B cell (primary cell): ENCODE results near the gene WDR82. TPM values are rescaled to one million over a fixed set of nuclear protein-coding genes. Genes with fewer than 3 reads are reported as not detected.

Experiments
- ATAC-seq: fragments of 200-7000 bp; cut with Tn5 transposase; one replicate; pipeline ENCODE4 v1.10.0; 2021; ENCODE audit warnings: low read depth, mild to moderate bottlenecking, moderate number of reproducible peaks, moderate library complexity
- CTCF ChIA-PET: fragments of 350-600 bp; sonication (Branson Sonifier 250); formaldehyde crosslinking; loops from one replicate; lab custom pipeline; 2021; ENCODE audit warnings: antibody characterized with exemption, inconsistent platforms; lab: Charles Lee
- POLR2A ChIA-PET: fragments of 350-600 bp; sonication (Branson Sonifier 250); formaldehyde crosslinking; loops from one replicate; lab custom pipeline; 2021; ENCODE audit warnings: antibody characterized with exemption; lab: Charles Lee
- DNase-seq: peaks from one replicate; pipeline ENCODE4 v3.0.0; 2013
- H2AFZ ChIP-seq: 2 replicates; pipeline ENCODE4 v1.6.1; 2012; ENCODE audit warnings: mild to moderate bottlenecking, low read depth, low read length; ENCODE audit not compliant: insufficient read depth, poor library complexity, severe bottlenecking
- H3K27ac ChIP-seq, 2 donors: 1 replicate in 1 of 2; 2 replicates in 1 of 2; pipeline ENCODE4 v1.5.1; 2012 to 2013; ENCODE audit warnings: low read length in 2 of 2, mild to moderate bottlenecking in 2 of 2, moderate library complexity in 1 of 2
- H3K27me3 ChIP-seq, 4 experiments: fragments of 200-600 bp in 1 of 4; sonication (generic) in 1 of 4; replicated peaks in 1 of 4; 1 replicate in 2 of 4; 2 replicates in 2 of 4; pipeline versions ENCODE4 v1.6.1 to v1.7.0; 2013 to 2016; ENCODE audit warnings: low read length in 3 of 4, mild to moderate bottlenecking in 2 of 4, mixed read lengths in 1 of 4, moderate library complexity in 1 of 4; ENCODE audit not compliant: insufficient read depth in 4 of 4, control insufficient read depth in 3 of 4; ENCODE audit errors: control extremely low read depth in 1 of 4
- H3K36me3 ChIP-seq, 2 experiments: replicated peaks in 1 of 2; 1 replicate in 1 of 2; 2 replicates in 1 of 2; pipeline versions ENCODE4 v1.6.1 to v1.7.1; 2013; ENCODE audit warnings: low read length in 1 of 2; ENCODE audit not compliant: insufficient read depth in 2 of 2, control insufficient read depth in 1 of 2; ENCODE audit errors: control extremely low read depth in 1 of 2, extremely low read depth in 1 of 2
- H3K4me1 ChIP-seq, 2 donors: fragments of 200-600 bp in 1 of 2; sonication (generic) in 1 of 2; 1 replicate in 1 of 2; 2 replicates in 1 of 2; pipeline versions ENCODE4 v1.5.1 to v1.6.1; 2013 to 2017; ENCODE audit warnings: low read length in 2 of 2; ENCODE audit not compliant: control insufficient read depth in 2 of 2, insufficient read depth in 2 of 2
- H3K4me2 ChIP-seq: replicated peaks from 2 replicates; pipeline ENCODE3; 2012; ENCODE audit warnings: mild to moderate bottlenecking, low read depth, low read length; ENCODE audit not compliant: poor library complexity, severe bottlenecking
- H3K4me3 ChIP-seq, 5 experiments: fragments of 200-600 bp in 1 of 5; sonication (generic) in 1 of 5; 1 replicate in 3 of 5; 2 replicates in 2 of 5; pipeline versions ENCODE4 v1.5.1 to v1.7.0; 2011 to 2016; ENCODE audit warnings: low read length in 4 of 5, mild to moderate bottlenecking in 4 of 5, low read depth in 2 of 5, control low read depth in 1 of 5, moderate library complexity in 1 of 5; ENCODE audit not compliant: insufficient read depth in 1 of 5; ENCODE audit errors: control extremely low read depth in 1 of 5, extremely low read depth in 1 of 5
- H3K79me2 ChIP-seq: fragments of 200-600 bp; sonication (generic); one replicate; pipeline ENCODE4 v1.6.0; 2016; ENCODE audit warnings: low read length; ENCODE audit not compliant: control insufficient read depth, insufficient read depth
- H3K9ac ChIP-seq: fragments of 200-600 bp; sonication (generic); 2 replicates; pipeline ENCODE4 v1.6.1; 2017; ENCODE audit warnings: mild to moderate bottlenecking, low read length, moderate library complexity
- H3K9me3 ChIP-seq, 3 donors: one replicate each; pipeline versions ENCODE4 v1.6.1 to v1.7.1; 2013; ENCODE audit warnings: low read length in 2 of 3; ENCODE audit not compliant: control insufficient read depth in 2 of 3, insufficient read depth in 1 of 3; ENCODE audit errors: control extremely low read depth in 1 of 3
- H4K20me1 ChIP-seq: 2 replicates; pipeline ENCODE4 v1.6.0; 2012; ENCODE audit warnings: mild to moderate bottlenecking, low read length; ENCODE audit not compliant: insufficient read depth, control insufficient read depth, poor library complexity, severe bottlenecking
- H3K27ac Mint-ChIP-seq: one replicate; pipeline ENCODE4 v1.8.0; 2021; ENCODE audit warnings: mixed read lengths
- H3K27me3 Mint-ChIP-seq: one replicate; pipeline ENCODE4 v1.8.0; 2021; ENCODE audit warnings: mixed read lengths
- H3K4me1 Mint-ChIP-seq: one replicate; pipeline ENCODE4 v1.8.0; 2021; ENCODE audit warnings: mixed read lengths
- H3K4me3 Mint-ChIP-seq: one replicate; pipeline ENCODE4 v1.8.0; 2021; ENCODE audit warnings: mixed read lengths
- H3K9me3 Mint-ChIP-seq: one replicate; pipeline ENCODE4 v1.8.0; 2022; ENCODE audit warnings: mixed read lengths; ENCODE audit not compliant: insufficient read depth
- EZH2 ChIP-seq: IDR thresholded peaks from 2 replicates; pipeline ENCODE4 v1.6.1; 2012; ENCODE audit warnings: borderline replicate concordance, low read depth, mild to moderate bottlenecking, moderate library complexity, low read length; ENCODE audit not compliant: insufficient read depth, poor library complexity, severe bottlenecking
- WGBS: methylation state at CpG from one replicate; pipeline ENCODE4 v1.1.5; 2013; ENCODE audit warnings: missing lambda C conversion rate; ENCODE audit not compliant: insufficient coverage; 5-methylcytosine and 5-hydroxymethylcytosine counted together
- intact Hi-C: fragments of 100-400 bp; cut with micrococcal nuclease; formaldehyde crosslinking; loops from one replicate; pipeline ENCODE4 v1.10.0; 2022
- polyA plus RNA-seq: library from polyadenylated mRNA; depleted of rRNA; stranded (reverse); fragments of >200 nt; gene quantifications from 2 replicates; pipeline ENCODE4 v1.2.3, GENCODE V29; 2012
- total RNA-seq, 2 donors: library from RNA; stranded (reverse); fragments of 120-200 nt in 1 of 2; gene quantifications; 1 replicate in 1 of 2; 2 replicates in 1 of 2; pipeline versions ENCODE4 v1.2.3 to v1.2.4, GENCODE V29; 2013 to 2022
- TF ChIP-seq, protein P1 (sequence below): fragments of 200-600 bp; IDR thresholded peaks from one replicate; pipeline ENCODE4 v1.8.0; 2022; ENCODE audit warnings: antibody characterized with exemption, mild to moderate bottlenecking

Gene WDR82
- total and polyA plus RNA-seq, 2 donors (not counting 1 experiment from before 2014, with no cell fraction given) = 27.8 to 101 TPM

DNA sequence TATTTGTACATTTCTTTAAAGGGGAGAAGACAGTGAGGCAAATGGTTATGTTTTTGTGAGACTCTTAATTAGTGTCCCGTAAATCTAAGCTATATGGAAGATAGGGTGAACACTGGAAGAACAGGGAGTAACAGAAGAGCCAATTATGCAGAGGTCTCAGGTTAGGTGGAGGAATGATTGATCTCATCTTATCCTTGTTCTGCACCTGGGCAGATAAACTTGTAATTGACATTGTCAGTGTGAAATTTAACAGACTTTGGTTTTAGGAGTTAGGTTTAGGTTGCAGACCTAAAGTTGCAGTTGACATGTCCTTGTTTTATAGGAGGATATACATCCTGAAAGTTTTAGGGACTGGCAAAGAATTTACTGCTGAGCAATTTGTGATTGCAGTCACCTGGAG is 36.4 kb downstream of the WDR82 start:
- Histone ChIP-seq H3K4me2 (no peak overlapping the region), H3K27ac (no peak overlapping the region), H2AFZ (no peak overlapping the region), H3K4me1 (peaks cover 59 to 66% of the 10 kb centered on the region in 2 donors), H3K79me2 (peaks cover 34% of the 10 kb centered on the region), H3K9ac (no peak overlapping the region), H4K20me1 (peaks cover 15% of the 10 kb centered on the region), H3K27me3 (no peaks in the 10 kb centered on the region), H3K4me3 (no peak overlapping the region), H3K36me3 (no peaks in the 10 kb centered on the region), H3K9me3 (no peaks in the 10 kb centered on the region)
- Mint-ChIP-seq H3K9me3 (no peaks in the 10 kb centered on the region), H3K27ac (no peak overlapping the region), H3K4me1 (peaks cover 68% of the 10 kb centered on the region), H3K27me3 (no peaks in the 10 kb centered on the region), H3K4me3 (no peak overlapping the region)
- DNase-seq (no peak), ATAC-seq (no peak)
- ChIA-PET CTCF (interaction anchor here (1.9 to 18.5 kb wide), 4 partner anchors 11 to 97 kb away, joined by 7 to 237 read pairs (median 22); partner anchors contain the start of gene TLR9), POLR2A (interaction anchor here (0.6 kb wide), 1 partner anchor 35 kb away, joined by 3 read pairs; no protein-coding TSS in a partner anchor)
- no peak for TF ChIP-seq EZH2
- TF ChIP-seq, protein P1, sequence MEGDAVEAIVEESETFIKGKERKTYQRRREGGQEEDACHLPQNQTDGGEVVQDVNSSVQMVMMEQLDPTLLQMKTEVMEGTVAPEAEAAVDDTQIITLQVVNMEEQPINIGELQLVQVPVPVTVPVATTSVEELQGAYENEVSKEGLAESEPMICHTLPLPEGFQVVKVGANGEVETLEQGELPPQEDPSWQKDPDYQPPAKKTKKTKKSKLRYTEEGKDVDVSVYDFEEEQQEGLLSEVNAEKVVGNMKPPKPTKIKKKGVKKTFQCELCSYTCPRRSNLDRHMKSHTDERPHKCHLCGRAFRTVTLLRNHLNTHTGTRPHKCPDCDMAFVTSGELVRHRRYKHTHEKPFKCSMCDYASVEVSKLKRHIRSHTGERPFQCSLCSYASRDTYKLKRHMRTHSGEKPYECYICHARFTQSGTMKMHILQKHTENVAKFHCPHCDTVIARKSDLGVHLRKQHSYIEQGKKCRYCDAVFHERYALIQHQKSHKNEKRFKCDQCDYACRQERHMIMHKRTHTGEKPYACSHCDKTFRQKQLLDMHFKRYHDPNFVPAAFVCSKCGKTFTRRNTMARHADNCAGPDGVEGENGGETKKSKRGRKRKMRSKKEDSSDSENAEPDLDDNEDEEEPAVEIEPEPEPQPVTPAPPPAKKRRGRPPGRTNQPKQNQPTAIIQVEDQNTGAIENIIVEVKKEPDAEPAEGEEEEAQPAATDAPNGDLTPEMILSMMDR = no peak
- intact Hi-C loops = no loop called here
- 100% methylated on average over 1 of the region's 1 CpG for WGBS

DNA sequence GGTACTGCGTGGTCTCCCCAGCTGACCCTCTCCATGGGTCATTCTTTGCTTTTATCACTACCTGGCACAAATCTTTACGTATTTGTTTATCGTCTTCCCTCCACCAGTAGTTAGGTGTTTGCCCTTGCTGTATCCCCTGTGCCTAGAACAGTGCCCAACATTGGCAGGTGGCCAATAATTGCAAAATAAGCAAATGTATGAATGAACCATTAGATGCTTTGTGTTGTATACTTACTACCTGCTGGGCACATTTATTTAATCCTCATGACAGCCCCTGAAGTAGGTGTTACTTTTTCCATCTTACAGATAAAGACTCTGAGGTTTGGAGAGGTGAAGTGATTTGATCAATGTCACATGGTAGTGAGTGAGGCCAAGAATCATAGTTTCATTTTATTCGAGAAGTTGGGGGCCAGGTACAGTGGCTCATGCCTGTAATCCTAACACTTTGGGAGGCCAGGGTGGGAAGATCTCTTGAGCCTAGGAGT is 37.5 kb downstream of the WDR82 start:
- ChIA-PET CTCF (interaction anchor here (1.0 to 18.5 kb wide), 10 partner anchors 10 to 206 kb away, joined by 3 to 237 read pairs (median 6); partner anchors contain the start of gene TLR9), POLR2A (interaction anchor here (0.8 to 1.3 kb wide), 4 partner anchors 10 to 38 kb away, joined by 3 to 4 read pairs (median 4); partner anchors contain the start of gene WDR82)
- intact Hi-C loops = no loop called here
- WGBS = 90% methylated on average over 3 of the region's 4 CpGs
- DNase-seq (peak; percentile 10), ATAC-seq (no peak)
- no peak overlapping the region for H3K9ac ChIP-seq
- H3K27ac ChIP-seq = no peak overlapping the region
- no peaks in the 10 kb centered on the region for H3K27me3 ChIP-seq
- no peak overlapping the region for H3K4me3 ChIP-seq
- H2AFZ ChIP-seq = no peak overlapping the region
- H4K20me1 ChIP-seq = peaks cover 26% of the 10 kb centered on the region
- TF ChIP-seq EZH2 = no peak
- TF ChIP-seq, protein P1 = no peak
- H3K4me1 Mint-ChIP-seq = peaks cover 65% of the 10 kb centered on the region
- H3K27me3 Mint-ChIP-seq = no peaks in the 10 kb centered on the region
- peak overlapping the region; percentile 57 for H3K27ac Mint-ChIP-seq
- no peaks in the 10 kb centered on the region for H3K9me3 ChIP-seq
- H3K79me2 ChIP-seq = peaks cover 45% of the 10 kb centered on the region
- no peaks in the 10 kb centered on the region for H3K9me3 Mint-ChIP-seq
- H3K4me2 ChIP-seq = no peak overlapping the region
- peaks cover 0 to 7% of the 10 kb centered on the region in 2 experiments for H3K36me3 ChIP-seq
- H3K4me1 ChIP-seq = peaks cover 52 to 64% of the 10 kb centered on the region in 2 donors
- H3K4me3 Mint-ChIP-seq = peak overlapping the region; percentile 99
